Endodermal cell (in vitro differentiated cells): ENCODE results near the gene DGCR8. TPM values are rescaled to one million over a fixed set of nuclear protein-coding genes. Genes with fewer than 3 reads are reported as not detected.

ENCODE experiments used
- DNase-seq: peaks from one replicate; pipeline ENCODE4 v3.0.0-alpha.2; 2017
- H3K27ac ChIP-seq: 2 replicates; pipeline ENCODE4 v1.5.1; 2013; ENCODE audit warnings: mild to moderate bottlenecking, low read depth, low read length, moderate library complexity
- H3K27me3 ChIP-seq: 2 replicates; pipeline ENCODE4 v1.6.1; 2013; ENCODE audit warnings: mild to moderate bottlenecking, low read length, moderate library complexity; ENCODE audit not compliant: insufficient read depth, control insufficient read depth, poor library complexity, severe bottlenecking
- H3K36me3 ChIP-seq: 2 replicates; pipeline ENCODE4 v1.7.0; 2013; ENCODE audit warnings: mild to moderate bottlenecking, low read length, moderate library complexity; ENCODE audit not compliant: control insufficient read depth, insufficient read depth
- H3K4me1 ChIP-seq: one replicate; pipeline ENCODE4 v1.7.0; 2013; ENCODE audit warnings: low read length; ENCODE audit not compliant: control insufficient read depth, insufficient read depth
- H3K4me3 ChIP-seq: 2 replicates; pipeline ENCODE4 v1.5.1; 2013; ENCODE audit warnings: mild to moderate bottlenecking, low read length, moderate library complexity
- H3K9ac ChIP-seq: 2 replicates; pipeline ENCODE4 v1.6.1; 2013; ENCODE audit warnings: mild to moderate bottlenecking, low read length, moderate library complexity; ENCODE audit not compliant: poor library complexity, severe bottlenecking; ENCODE audit errors: extremely low read depth
- H3K9me3 ChIP-seq: 2 replicates; pipeline ENCODE4 v1.6.1; 2013; ENCODE audit warnings: mild to moderate bottlenecking, low read length, moderate library complexity; ENCODE audit not compliant: control insufficient read depth
- H3K27ac Mint-ChIP-seq: 2 replicates; pipeline ENCODE4 v1.8.0; 2020; ENCODE audit warnings: mixed read lengths
- H3K27me3 Mint-ChIP-seq: 2 replicates; pipeline ENCODE4 v1.8.0; 2021; ENCODE audit warnings: mild to moderate bottlenecking, mixed read lengths; ENCODE audit not compliant: insufficient read depth
- H3K36me3 Mint-ChIP-seq: 2 replicates; pipeline ENCODE4 v1.8.0; 2020; ENCODE audit warnings: low read depth, mixed read lengths
- H3K4me1 Mint-ChIP-seq: 2 replicates; pipeline ENCODE4 v1.8.0; 2020; ENCODE audit warnings: mixed read lengths
- H3K4me3 Mint-ChIP-seq: 2 replicates; pipeline ENCODE4 v1.8.0; 2020; ENCODE audit warnings: mild to moderate bottlenecking, moderate library complexity, mixed read lengths
- H3K9me3 Mint-ChIP-seq: 2 replicates; pipeline ENCODE4 v1.8.0; 2020; ENCODE audit warnings: mild to moderate bottlenecking, mixed read lengths
- CTCF ChIP-seq: fragments of 200-600 bp; sonication (generic); conservative IDR thresholded peaks from 2 replicates; pipeline ENCODE4 v1.5.0; 2021; ENCODE audit warnings: antibody characterized with exemption, mild to moderate bottlenecking
- whole genome bisulfite sequencing, 2 experiments: methylation state at CpG; one replicate each; pipeline versions ENCODE4 v1.1.5 to v1.1.7; 2013; ENCODE audit warnings: missing lambda C conversion rate in 2 of 2, mixed read lengths in 1 of 2; ENCODE audit not compliant: insufficient coverage in 1 of 2, insufficient read length in 1 of 2; 5-methylcytosine and 5-hydroxymethylcytosine counted together
- total RNA-seq, 2 donors: library from RNA; stranded (reverse); fragmentation: NEBNext Ultra II Directional in 1 of 2; extraction: Animal tissue kit (Norgen Biotek cat#: 25700) in 1 of 2; gene quantifications; 2 replicates in 1 of 2; 3 replicates in 1 of 2; pipeline ENCODE4 v1.2.1, GENCODE V29; 2021

DGCR8 gene
- total RNA-seq, 2 donors from 2014 or later = 61.3 to 76.1 TPM

GRCh38 chr22:20123366-20124082 lies 43.5 kb downstream of the DGCR8 start:
- H3K36me3 Mint-ChIP-seq = peaks cover 66% of the 10 kb centered on the region
- no peak overlapping the region for H3K9ac ChIP-seq
- H3K27ac Mint-ChIP-seq = no peak overlapping the region
- whole genome bisulfite sequencing, 2 experiments = 98 to 100% methylated on average over 10 to 13 of the region's 13 CpGs
- H3K4me1 Mint-ChIP-seq = peaks cover 4% of the 10 kb centered on the region
- H3K36me3 ChIP-seq = peaks cover 91% of the 10 kb centered on the region
- no peak overlapping the region for H3K27ac ChIP-seq
- DNase-seq = no peak
- H3K4me1 ChIP-seq = peaks cover 7% of the 10 kb centered on the region
- no peaks in the 10 kb centered on the region for H3K27me3 ChIP-seq
- H3K4me3 ChIP-seq = no peak overlapping the region
- TF ChIP-seq CTCF = no peak
- no peaks in the 10 kb centered on the region for H3K27me3 Mint-ChIP-seq
- H3K9me3 Mint-ChIP-seq = no peaks in the 10 kb centered on the region
- H3K9me3 ChIP-seq = no peaks in the 10 kb centered on the region
- H3K4me3 Mint-ChIP-seq = no peak overlapping the region

- no peak overlapping the region for H3K9ac ChIP-seq
- no peak overlapping the region for H3K4me3 ChIP-seq
- peaks cover under 1% of the 10 kb centered on the region for H3K4me1 ChIP-seq
- H3K36me3 ChIP-seq = peaks cover 85% of the 10 kb centered on the region
- Mint-ChIP-seq H3K27ac (no peak overlapping the region), H3K27me3 (no peaks in the 10 kb centered on the region), H3K9me3 (no peaks in the 10 kb centered on the region), H3K4me1 (no peaks in the 10 kb centered on the region), H3K36me3 (peaks cover 61% of the 10 kb centered on the region), H3K4me3 (no peak overlapping the region)
- no peak for TF ChIP-seq CTCF
- no peaks in the 10 kb centered on the region for H3K27me3 ChIP-seq
- 94 to 96% methylated on average over 3 to 11 of the region's 11 CpGs for WGBS, 2 experiments
- H3K9me3 ChIP-seq = no peaks in the 10 kb centered on the region
- DNase-seq = no peak
- no peak overlapping the region for H3K27ac ChIP-seq
These were observed 44.2 kb downstream of the DGCR8 start for GRCh38 chr22:20124083-20124787.

GRCh38 chr22:20125201-20126174 lies 45.4 kb downstream of the DGCR8 start:
- Histone ChIP-seq H3K27ac (no peak overlapping the region), H3K4me1 (no peaks in the 10 kb centered on the region), H3K27me3 (no peaks in the 10 kb centered on the region), H3K4me3 (no peak overlapping the region), H3K9me3 (no peaks in the 10 kb centered on the region), H3K9ac (no peak overlapping the region), H3K36me3 (peaks cover 73% of the 10 kb centered on the region)
- H3K9me3 Mint-ChIP-seq = no peaks in the 10 kb centered on the region
- H3K36me3 Mint-ChIP-seq = peaks cover 50% of the 10 kb centered on the region
- 95 to 98% methylated on average over 23 to 32 of the region's 32 CpGs for WGBS, 2 experiments
- no peaks in the 10 kb centered on the region for H3K27me3 Mint-ChIP-seq
- no peak overlapping the region for H3K4me3 Mint-ChIP-seq
- no peaks in the 10 kb centered on the region for H3K4me1 Mint-ChIP-seq
- peak overlapping the region; percentile 20 for H3K27ac Mint-ChIP-seq
- DNase-seq = no peak
- TF ChIP-seq CTCF = no peak
